IPS DF 6.9 (cell line): Measurements from ENCODE around the gene ABHD18.
A peak's percentile ranks its signal among the peaks of the same experiment; 100 is the strongest.
"Not testable (repeated sequence)": the region's sequence is repeated elsewhere in the genome, so short reads cannot be mapped to it uniquely, and the experiment has no call there.

Source experiments
- DNase-seq: peaks from one replicate; pipeline ENCODE4 v3.0.0-alpha.2; 2013; ENCODE audit warnings: low read depth, low spot score
- H3K27ac ChIP-seq: one replicate; pipeline ENCODE4 v1.5.1; 2013; ENCODE audit warnings: low read length, control low read depth
- H3K27me3 ChIP-seq: 2 replicates; pipeline ENCODE4 v1.6.1; 2013; ENCODE audit warnings: mild to moderate bottlenecking, low read length; ENCODE audit not compliant: control insufficient read depth, insufficient read depth
- H3K36me3 ChIP-seq: 2 replicates; pipeline ENCODE4 v1.6.1; 2013; ENCODE audit warnings: low read length; ENCODE audit not compliant: control insufficient read depth, insufficient read depth
- H3K4me1 ChIP-seq: 2 replicates; pipeline ENCODE4 v1.6.1; 2013; ENCODE audit warnings: low read length; ENCODE audit not compliant: control insufficient read depth, insufficient read depth
- H3K4me3 ChIP-seq: 2 replicates; pipeline ENCODE4 v1.5.1; 2013; ENCODE audit warnings: mild to moderate bottlenecking, low read length
- H3K9me3 ChIP-seq: 2 replicates; pipeline ENCODE4 v1.6.1; 2013; ENCODE audit warnings: low read length, inconsistent platforms; ENCODE audit not compliant: control insufficient read depth, insufficient read depth
- WGBS: extraction: QIAGEN DNeasy Blood & Tissue Kit; methylation state at CpG from one replicate; pipeline ENCODE4 v1.1.7; 2013; ENCODE audit warnings: mixed read lengths, missing lambda C conversion rate; ENCODE audit not compliant: insufficient read length, insufficient coverage; 5-methylcytosine and 5-hydroxymethylcytosine counted together

The ABHD18 gene

DNA sequence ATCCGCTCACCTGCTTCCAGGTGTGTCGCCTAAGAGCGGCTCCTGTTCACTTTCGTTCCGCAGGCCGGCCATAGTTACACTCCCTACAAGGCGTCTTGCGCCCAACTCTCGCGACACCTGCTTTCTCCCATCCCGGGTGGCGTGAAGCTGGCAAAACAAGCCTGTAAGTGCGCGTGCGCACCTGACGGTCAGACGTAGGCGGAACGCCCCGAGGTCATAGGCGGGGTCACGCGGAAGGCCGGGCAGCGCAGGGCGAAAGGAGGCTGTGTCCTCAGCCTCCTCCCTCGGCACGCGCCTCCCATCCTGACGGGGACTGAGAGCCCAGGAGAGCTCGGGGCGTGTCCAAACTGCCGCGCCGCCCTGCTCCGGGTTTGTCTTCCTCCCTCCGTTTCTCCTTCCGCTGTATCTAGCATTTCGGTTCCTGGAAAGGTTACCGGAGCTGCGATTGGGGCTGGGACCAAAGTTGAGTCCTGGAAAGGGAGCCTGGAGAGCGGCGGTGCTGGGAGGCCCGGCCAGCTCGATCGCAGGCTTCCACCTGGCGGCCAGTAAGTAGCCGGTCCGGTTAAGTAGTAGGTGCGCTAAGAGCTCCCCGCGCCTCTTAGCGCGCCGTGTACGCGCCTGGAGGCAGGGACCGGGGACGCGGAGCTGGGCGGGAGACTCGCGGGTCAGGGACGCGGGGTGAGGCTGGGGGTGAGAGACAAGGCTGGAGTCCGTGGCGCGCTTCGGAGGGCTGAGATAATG, at the start of gene ABHD18, which contains the start of gene MFSD8:
Gene ABHD18, plus strand, starts transcription at position 345 of the 741 bp plus-strand sequence. CDS start 17,550 bp downstream, outside the sequence.
Gene MFSD8, minus strand, starts transcription at position 112 of the 741 bp plus-strand sequence. Its CDS starts 40 bp downstream, at position 72.
- no peaks in the 10 kb centered on the region for H3K9me3 ChIP-seq
- DNase-seq = peak; percentile 99
- no peak within 1 kb of the TSS for H3K27ac ChIP-seq
- no CpG with 5 or more reads among the region's 69 CpGs for WGBS
- peak within 1 kb of the TSS; percentile 75 for H3K4me3 ChIP-seq
- H3K27me3 ChIP-seq = no peaks in the 10 kb centered on the region
- H3K4me1 ChIP-seq = no peaks in the 10 kb centered on the region
- H3K36me3 ChIP-seq = no peaks in the 10 kb centered on the region

DNA sequence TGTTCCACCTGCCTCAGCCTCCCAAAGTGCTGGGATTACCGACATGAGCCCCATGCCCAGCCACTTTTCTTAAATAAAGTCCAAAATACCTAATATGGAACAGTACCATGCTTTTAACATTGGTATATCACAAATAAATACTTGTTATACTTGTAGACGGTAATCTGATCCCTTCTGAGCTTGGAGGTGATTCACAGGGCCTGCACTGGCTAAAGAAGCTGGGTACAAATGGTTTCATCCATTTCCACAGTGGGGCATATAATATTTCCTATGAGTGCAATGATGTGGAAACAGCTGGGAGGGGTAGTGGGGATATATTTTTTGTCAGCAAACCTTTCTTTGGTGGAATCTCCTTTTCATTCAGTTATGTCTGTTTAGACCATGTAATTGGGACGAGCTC, 48.7 kb upstream of the ABHD18 start:
- Histone ChIP-seq H3K27me3 (no peaks in the 10 kb centered on the region), H3K27ac (no peak overlapping the region), H3K9me3 (no peaks in the 10 kb centered on the region), H3K4me3 (no peak overlapping the region), H3K4me1 (no peaks in the 10 kb centered on the region), H3K36me3 (peaks cover 2% of the 10 kb centered on the region; the same call in 1 of the 2 replicates)
- no peak for DNase-seq
- no CpG with 5 or more reads among the region's 3 CpGs for WGBS

- Histone ChIP-seq H3K4me1 (no peaks in the 10 kb centered on the region), H3K27ac (no peak overlapping the region), H3K9me3 (no peaks in the 10 kb centered on the region), H3K4me3 (no peak overlapping the region), H3K27me3 (no peaks in the 10 kb centered on the region), H3K36me3 (peaks cover 2% of the 10 kb centered on the region; the same call in 1 of the 2 replicates)
- DNase-seq = no peak
Measured at GRCh38 chr4:127917151-127917550, 48.1 kb upstream of the ABHD18 start.

- Histone ChIP-seq H3K9me3 (no peaks in the 10 kb centered on the region), H3K27ac (no peak overlapping the region), H3K4me1 (no peaks in the 10 kb centered on the region), H3K4me3 (no peak overlapping the region), H3K27me3 (no peaks in the 10 kb centered on the region), H3K36me3 (peaks cover 2% of the 10 kb centered on the region; the same call in 1 of the 2 replicates)
- no CpG with 5 or more reads among the region's 3 CpGs for WGBS
- no peak for DNase-seq
Measured at GRCh38 chr4:127920521-127920920, 44.7 kb upstream of the ABHD18 start.

- WGBS = no CpG with 5 or more reads among the region's 2 CpGs
- no peak overlapping the region for H3K27ac ChIP-seq
- H3K4me1 ChIP-seq = no peaks in the 10 kb centered on the region
- H3K27me3 ChIP-seq = no peaks in the 10 kb centered on the region
- no peaks in the 10 kb centered on the region for H3K9me3 ChIP-seq
- no peak for DNase-seq
- H3K36me3 ChIP-seq = peaks cover 2% of the 10 kb centered on the region; the same call in 1 of the 2 replicates
- no peak overlapping the region for H3K4me3 ChIP-seq
Measured at GRCh38 chr4:127922226-127922625, 43.0 kb upstream of the ABHD18 start.

- WGBS = no CpG with 5 or more reads among the region's 2 CpGs
Measured at GRCh38 chr4:127925720-127926119, 39.5 kb upstream of the ABHD18 start.

GRCh38 chr4:127930175-127930574, 35.0 kb upstream of the ABHD18 start:
- H3K4me1 ChIP-seq = no peaks in the 10 kb centered on the region
- no peak overlapping the region for H3K4me3 ChIP-seq
- DNase-seq = no peak
- no peaks in the 10 kb centered on the region; the same call in 1 of the 2 replicates for H3K36me3 ChIP-seq
- H3K27ac ChIP-seq = no peak overlapping the region
- H3K9me3 ChIP-seq = no peaks in the 10 kb centered on the region
- no peaks in the 10 kb centered on the region for H3K27me3 ChIP-seq
- WGBS = no CpG with 5 or more reads among the region's 1 CpG

More at GRCh38 chr4:127925720-127926119, 39.5 kb upstream of the ABHD18 start:
- not testable (repeated sequence) for H3K4me1 ChIP-seq, H3K4me3 ChIP-seq, H3K9me3 ChIP-seq, DNase-seq, H3K27me3 ChIP-seq, H3K36me3 ChIP-seq, H3K27ac ChIP-seq

GRCh38 chr4:127931836-127932235, 33.4 kb upstream of the ABHD18 start:
- no CpG with 5 or more reads among the region's 6 CpGs for WGBS
- H3K4me3 ChIP-seq, H3K9me3 ChIP-seq, H3K4me1 ChIP-seq, H3K27ac ChIP-seq, DNase-seq, H3K27me3 ChIP-seq, H3K36me3 ChIP-seq: not testable (repeated sequence)

- Histone ChIP-seq H3K27ac (no peak overlapping the region), H3K4me3 (no peak overlapping the region)
- WGBS = no CpG with 5 or more reads among the region's 1 CpG
Measured at GRCh38 chr4:127936974-127937373, 28.2 kb upstream of the ABHD18 start.

DNA sequence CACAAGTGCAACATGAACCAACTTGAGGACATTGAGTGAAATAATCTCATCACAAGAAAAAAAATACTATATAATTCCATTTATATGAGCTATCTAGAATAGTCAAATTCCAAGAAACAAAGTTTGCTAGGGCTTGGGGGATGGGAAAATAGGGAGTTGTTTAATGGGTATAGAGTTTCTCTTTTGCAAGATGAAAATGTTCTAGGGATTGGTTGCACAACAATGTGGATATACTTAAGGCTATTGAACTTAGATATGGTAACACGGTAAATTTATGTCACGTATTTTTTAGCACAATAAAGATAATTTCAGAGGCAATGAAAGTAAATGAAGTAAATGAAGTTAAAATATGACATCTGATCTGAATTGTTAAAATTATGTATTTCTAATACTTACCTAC, 8.1 kb upstream of the ABHD18 start:
- no peaks in the 10 kb centered on the region for H3K27me3 ChIP-seq
- H3K4me3 ChIP-seq = no peak overlapping the region
- H3K9me3 ChIP-seq = no peaks in the 10 kb centered on the region
- no peak overlapping the region for H3K27ac ChIP-seq
- DNase-seq = no peak
- no peaks in the 10 kb centered on the region for H3K36me3 ChIP-seq
- no CpG with 5 or more reads among the region's 2 CpGs for WGBS
- no peaks in the 10 kb centered on the region for H3K4me1 ChIP-seq

More at GRCh38 chr4:127936974-127937373, 28.2 kb upstream of the ABHD18 start:
- H3K4me1 ChIP-seq = no peaks in the 10 kb centered on the region
- no peak for DNase-seq
- no peaks in the 10 kb centered on the region for H3K27me3 ChIP-seq
- no peaks in the 10 kb centered on the region for H3K9me3 ChIP-seq
- no peaks in the 10 kb centered on the region for H3K36me3 ChIP-seq

DNA sequence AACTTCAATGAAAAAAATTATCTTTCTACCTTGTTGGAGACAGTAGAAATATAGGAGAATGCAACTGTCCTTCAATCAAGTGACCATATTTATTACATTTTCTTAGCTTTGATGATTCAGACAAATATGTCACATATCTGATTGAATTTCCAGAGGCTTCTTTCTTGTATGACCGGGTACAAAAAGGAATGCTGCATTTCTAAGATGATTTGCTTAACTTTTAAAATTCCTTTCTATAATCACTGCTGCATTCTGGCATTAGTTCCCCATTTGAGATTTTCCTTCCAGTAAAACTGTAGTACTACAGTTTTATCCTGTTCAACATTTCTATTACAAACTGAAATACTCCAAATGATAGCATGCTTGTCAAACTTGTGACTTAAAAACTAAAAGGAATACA, 5.4 kb upstream of the ABHD18 start:
- no peaks in the 10 kb centered on the region for H3K36me3 ChIP-seq
- H3K4me1 ChIP-seq = no peaks in the 10 kb centered on the region
- no peak for DNase-seq
- H3K4me3 ChIP-seq = no peak overlapping the region
- no peak overlapping the region for H3K27ac ChIP-seq
- WGBS = no CpG with 5 or more reads among the region's 1 CpG
- no peaks in the 10 kb centered on the region for H3K27me3 ChIP-seq
- no peaks in the 10 kb centered on the region for H3K9me3 ChIP-seq
